GM21390 (cell line): ENCODE measurements around the gene KCNH3.
"Not testable (repeated sequence)": the region's sequence is repeated elsewhere in the genome, so short reads cannot be mapped to it uniquely, and the experiment has no call there.

ENCODE experiments used
- ATAC-seq: cut with Tn5 transposase; IDR thresholded peaks from one replicate; pipeline ENCODE4 v1.9.1; 2021; ENCODE audit not compliant: unreplicated experiment

Gene KCNH3

GRCh38 chr12:49582850-49583249 lies 44.0 kb downstream of the KCNH3 start:
- ATAC-seq: no peak

- no peak for ATAC-seq
Observed at GRCh38 chr12:49583366-49584094, 44.7 kb downstream of the KCNH3 start.

DNA sequence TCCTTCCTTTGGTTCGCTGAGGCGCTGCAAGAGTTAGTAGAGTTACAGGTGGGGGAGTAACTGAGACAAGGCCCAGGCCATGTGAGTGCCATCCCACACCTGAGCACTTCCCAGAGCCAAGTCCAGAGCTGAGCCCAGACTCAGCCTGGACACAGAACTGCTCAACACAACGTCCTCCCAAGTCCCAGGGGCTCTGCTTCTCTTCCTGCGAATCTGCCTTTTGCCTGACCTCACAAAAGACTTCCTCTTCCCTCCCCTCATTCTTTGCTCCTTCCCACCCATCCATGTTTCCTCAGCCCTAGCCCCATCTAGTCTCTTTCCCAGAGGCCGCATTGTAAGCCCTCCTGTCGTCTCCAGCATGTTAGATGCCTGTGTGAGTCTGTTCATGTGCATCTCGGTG lies 45.8 kb downstream of the KCNH3 start:
- ATAC-seq: no peak

- no peak for ATAC-seq
Observed at GRCh38 chr12:49585477-49586459, 46.9 kb downstream of the KCNH3 start.

- ATAC-seq: no peak
Observed at GRCh38 chr12:49587174-49587908, 48.5 kb downstream of the KCNH3 start.

GRCh38 chr12:49588281-49588680 lies 49.5 kb downstream of the KCNH3 start:
- ATAC-seq: no peak

DNA sequence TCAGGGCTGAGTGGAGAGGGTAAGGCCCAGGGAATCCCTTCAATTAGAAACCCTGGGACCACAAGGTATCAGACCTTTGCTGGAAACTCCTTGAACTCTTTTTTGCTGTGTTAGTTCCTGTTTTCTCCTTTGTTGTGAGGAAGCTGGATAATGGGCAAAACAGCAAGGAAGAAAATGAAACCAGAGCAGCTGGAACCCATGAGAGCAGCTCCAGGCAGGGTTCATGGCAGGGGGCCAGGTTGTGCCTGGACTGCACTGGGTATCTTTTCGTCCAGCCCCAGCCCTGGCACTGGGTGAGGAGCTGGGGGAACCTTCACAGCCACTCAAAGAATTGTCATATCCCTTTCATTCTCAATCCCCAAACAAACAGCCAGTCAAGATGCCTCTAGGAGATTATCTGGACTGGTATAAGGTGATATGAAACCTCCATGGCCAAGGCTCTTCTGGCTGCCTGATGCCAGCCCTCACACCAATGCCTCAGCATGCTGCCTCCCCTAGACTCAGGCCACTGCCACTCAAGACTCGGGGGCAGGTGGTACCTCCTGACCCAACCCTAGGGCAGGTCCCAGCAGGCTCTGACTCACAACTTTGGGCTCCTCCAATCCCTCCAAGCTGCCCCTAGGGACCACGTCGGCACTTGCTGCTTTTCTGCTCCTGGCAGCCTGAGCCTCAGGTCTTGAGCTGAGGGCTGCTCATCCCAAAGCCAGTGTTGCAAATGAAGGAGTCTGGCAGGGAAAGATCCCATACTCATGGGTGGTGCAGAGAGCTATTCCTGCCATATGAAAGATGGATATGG lies 50.1 kb downstream of the KCNH3 start:
- ATAC-seq: no peak

DNA sequence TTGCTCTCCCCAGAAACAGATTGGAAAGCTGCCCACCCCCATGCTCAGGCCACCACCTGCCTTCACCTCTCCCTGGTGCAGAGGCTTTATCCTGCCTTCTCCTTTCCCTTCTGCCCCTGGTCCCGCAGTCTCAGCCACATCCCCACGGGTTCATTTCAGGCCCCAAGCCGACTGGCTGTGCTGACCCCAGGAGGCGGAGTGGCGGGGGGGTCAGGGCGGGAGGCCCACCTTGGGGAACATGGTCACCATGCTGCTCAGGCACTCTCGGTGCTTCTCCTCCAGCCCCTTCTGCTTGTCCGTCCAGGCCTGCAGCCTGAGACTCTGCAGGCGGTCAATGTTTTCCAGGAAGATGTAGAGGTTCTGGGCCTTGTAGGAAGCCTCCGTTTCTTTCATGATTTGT lies 59.7 kb downstream of the KCNH3 start:
- ATAC-seq: no peak

DNA sequence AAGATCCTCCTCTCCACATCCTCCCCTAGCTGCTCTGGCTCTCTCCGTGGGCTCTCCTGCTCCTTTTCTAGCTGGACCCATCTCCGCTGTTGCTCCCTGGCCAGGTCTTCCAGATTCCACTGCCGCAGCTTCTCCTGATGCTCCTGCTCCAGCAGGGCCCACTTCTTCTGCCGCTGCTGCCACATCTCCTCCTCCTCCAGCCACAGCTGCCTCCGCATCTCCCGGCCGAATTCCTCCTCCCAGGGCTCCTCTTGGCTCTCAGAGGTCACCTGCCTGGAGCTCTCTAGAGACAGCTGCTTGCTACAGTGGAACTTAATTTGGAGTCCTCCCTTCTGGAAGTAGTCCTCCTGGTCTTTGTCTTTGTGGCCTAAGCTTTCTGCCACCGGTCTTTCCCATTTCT lies 61.1 kb downstream of the KCNH3 start:
- no peak for ATAC-seq

GRCh38 chr12:49603721-49604120 lies 64.9 kb downstream of the KCNH3 start:
- no peak for ATAC-seq

GRCh38 chr12:49604856-49605255 lies 66.0 kb downstream of the KCNH3 start:
- no peak for ATAC-seq

DNA sequence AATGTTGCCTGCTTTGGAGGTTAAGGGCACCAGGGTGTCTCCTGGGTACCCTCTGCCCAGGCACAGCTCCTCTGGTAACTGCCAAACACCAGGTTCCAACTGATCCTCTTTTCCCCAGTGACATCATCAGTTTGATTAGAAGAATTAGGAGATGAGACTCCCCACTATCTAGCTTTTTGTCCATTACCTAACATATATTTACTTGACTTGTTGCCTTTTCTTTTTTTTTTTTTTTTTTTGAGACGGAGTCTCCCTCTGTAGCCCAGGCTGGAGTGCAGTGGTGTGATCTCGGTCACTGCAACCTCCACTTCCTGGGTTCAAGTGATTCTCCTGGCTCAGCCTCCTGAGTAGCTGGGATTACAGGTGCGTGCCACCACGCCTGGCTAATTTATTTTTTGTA lies 66.7 kb downstream of the KCNH3 start, which contains the start of gene FAM186B:
TSS of gene FAM186B (minus strand) at position 101 of the 400 bp plus-strand sequence. CDS start 162 bp downstream, outside the sequence.
- ATAC-seq: not testable (repeated sequence)
